ENCODE data around the gene LIPJ.

GRCh38 chr10:88546497-88546896, 40.1 kb upstream of the LIPJ start:
- TF ChIP-seq CTCF (IDR thresholded peaks at IDR 0.05 in 2 of 3, conservative IDR thresholded peaks at IDR 0.05 in 1 of 3; ENCODE audit: borderline replicate concordance in 1 of 3, insufficient read depth in 1 of 3, low read depth in 2 of 3, low read length in 2 of 3) (no peak), REST (IDR thresholded peaks at IDR 0.05; ENCODE audit: low read depth) (no peak), SP1 (IDR thresholded peaks at IDR 0.05; ENCODE audit: low read depth) (no peak), POLR2A (IDR thresholded peaks at IDR 0.05; ENCODE audit: borderline replicate concordance, extremely low read depth, insufficient read depth, insufficient read length) (no peak), ZNF274 (IDR thresholded peaks at IDR 0.05; ENCODE audit: low read depth, low read length) (no peak), SIN3A (IDR thresholded peaks at IDR 0.05; ENCODE audit: low read depth) (no peak), ZBTB33 (IDR thresholded peaks at IDR 0.05; ENCODE audit: extremely low read depth, insufficient replicate concordance, low read length) (no peak), YY1 (IDR thresholded peaks at IDR 0.05; ENCODE audit: extremely low read depth, insufficient replicate concordance, low read depth, low read length) (no peak), EZH2 (IDR thresholded peaks at IDR 0.05) (no peak), EGR1 (IDR thresholded peaks at IDR 0.05; ENCODE audit: low read depth) (no peak), ELF1 (IDR thresholded peaks at IDR 0.05; ENCODE audit: borderline replicate concordance, low read depth) (no peak), TCF7L2 (IDR thresholded peaks at IDR 0.05; ENCODE audit: borderline replicate concordance, extremely low read depth, insufficient read depth, insufficient read length) (no peak), EZH2phosphoT487 (IDR thresholded peaks at IDR 0.05; ENCODE audit: borderline replicate concordance) (no peak), RAD21 (IDR thresholded peaks at IDR 0.05; ENCODE audit: low read depth) (no peak)
